HCT116 (cell line): Measurements from ENCODE around the gene EIF2B4.

Experiments
- CTCF ChIP-seq, 3 experiments: fragments of 200-600 bp in 1 of 3; sonication (generic) in 1 of 3; IDR thresholded peaks in 2 of 3; conservative IDR thresholded peaks in 1 of 3; 2 replicates each; pipeline ENCODE4 v1.5.1; 2012 to 2017; ENCODE audit warnings: low read depth in 2 of 3, low read length in 2 of 3, antibody characterized with exemption in 1 of 3, borderline replicate concordance in 1 of 3, control low read depth in 1 of 3, mild to moderate bottlenecking in 1 of 3, mixed read lengths in 1 of 3, mixed run types in 1 of 3, moderate library complexity in 1 of 3; ENCODE audit not compliant: insufficient read depth in 1 of 3
- YY1 ChIP-seq: IDR thresholded peaks from 2 replicates; pipeline ENCODE4 v1.6.1; 2011; ENCODE audit warnings: low read length, low read depth, moderate library complexity, mild to moderate bottlenecking; ENCODE audit not compliant: insufficient replicate concordance; ENCODE audit errors: extremely low read depth

GRCh38 chr2:27377618-27378095 lies 7.5 kb upstream of the EIF2B4 start:
- TF ChIP-seq CTCF (IDR thresholded peaks at IDR 0.05 in 2 of 3, conservative IDR thresholded peaks at IDR 0.05 in 1 of 3; ENCODE audit: borderline replicate concordance in 1 of 3, insufficient read depth in 1 of 3, low read depth in 2 of 3, low read length in 2 of 3) = no peak
- no peak for TF ChIP-seq YY1
